H1 (cell line): ENCODE data around the gene MT1H. TPM values are rescaled to one million over a fixed set of nuclear protein-coding genes. Genes with fewer than 3 reads are reported as not detected.
A peak's percentile ranks its signal among the peaks of the same experiment; 100 is the strongest.

ENCODE experiments used
- CTCF ChIA-PET: fragments of 300-600 bp; sonication (Branson Sonifier 250); formaldehyde crosslinking; loops from one replicate; lab custom pipeline; 2021; ENCODE audit not compliant: partially characterized antibody; lab: Charles Lee
- POLR2A ChIA-PET: fragments of 300-600 bp; sonication (Branson Sonifier 250); formaldehyde crosslinking; loops from one replicate; lab custom pipeline; 2021; ENCODE audit warnings: inconsistent platforms; ENCODE audit not compliant: partially characterized antibody; lab: Charles Lee
- DNase-seq, 2 experiments: peaks; one replicate each; pipeline versions ENCODE4 v3.0.0 to v3.0.0-alpha.2; 2010 to 2022; ENCODE audit warnings: low spot score in 2 of 2, low read depth in 1 of 2, mixed read lengths in 1 of 2
- FAIRE-seq: peaks from 2 replicates; lab custom pipeline; 2011; peaks lifted over from hg19 to GRCh38; lab: Jason Lieb, UNC
- H2AFZ ChIP-seq: 2 replicates; pipeline ENCODE4 v1.8.1; 2012; ENCODE audit warnings: low read length, inconsistent platforms
- H2AK5ac ChIP-seq: 2 replicates; pipeline ENCODE4 v1.6.1; 2013; ENCODE audit warnings: low read depth, low read length
- H2BK120ac ChIP-seq: replicated peaks from 2 replicates; pipeline ENCODE3; 2013; ENCODE audit warnings: low read depth, low read length, inconsistent platforms
- H2BK12ac ChIP-seq: 2 replicates; pipeline ENCODE4 v1.6.1; 2013; ENCODE audit warnings: low read depth, low read length
- H2BK15ac ChIP-seq: 2 replicates; pipeline ENCODE4 v1.6.1; 2013; ENCODE audit warnings: low read length
- H2BK20ac ChIP-seq: 2 replicates; pipeline ENCODE4 v1.6.1; 2013; ENCODE audit warnings: low read length
- H2BK5ac ChIP-seq: 2 replicates; pipeline ENCODE4 v1.6.1; 2013; ENCODE audit warnings: low read depth, low read length
- H3K14ac ChIP-seq: 2 replicates; pipeline ENCODE4 v1.6.1; 2013; ENCODE audit warnings: inconsistent platforms; ENCODE audit not compliant: insufficient read length
- H3K18ac ChIP-seq: 2 replicates; pipeline ENCODE4 v1.6.1; 2013; ENCODE audit warnings: low read length; ENCODE audit errors: extremely low read depth
- H3K23ac ChIP-seq: 2 replicates; pipeline ENCODE4 v1.6.1; 2013; ENCODE audit warnings: inconsistent platforms; ENCODE audit not compliant: insufficient read length
- H3K23me2 ChIP-seq: 2 replicates; pipeline ENCODE4 v1.6.1; 2013; ENCODE audit warnings: low read depth, low read length
- H3K27ac ChIP-seq: 2 replicates; pipeline ENCODE4 v1.6.1; 2011; ENCODE audit warnings: low read depth, low read length, inconsistent platforms
- H3K27me3 ChIP-seq, 4 experiments: replicated peaks in 1 of 4; 1 replicate in 1 of 4; 2 replicates in 3 of 4; pipeline versions ENCODE4 v1.6.1 to v1.8.1; 2011 to 2013; ENCODE audit warnings: low read length in 3 of 4, mild to moderate bottlenecking in 3 of 4, inconsistent platforms in 2 of 4, mixed read lengths in 2 of 4, moderate library complexity in 1 of 4; ENCODE audit not compliant: control insufficient read depth in 3 of 4, insufficient read depth in 3 of 4; ENCODE audit errors: extremely low read depth in 1 of 4
- H3K36me3 ChIP-seq, 4 experiments: 2 replicates each; pipeline versions ENCODE4 v1.6.1 to v1.8.1; 2011 to 2013; ENCODE audit warnings: mild to moderate bottlenecking in 4 of 4, low read length in 3 of 4, moderate library complexity in 2 of 4, control low read depth in 1 of 4, inconsistent platforms in 1 of 4; ENCODE audit not compliant: insufficient read depth in 4 of 4, control insufficient read depth in 2 of 4
- H3K4ac ChIP-seq: replicated peaks from 2 replicates; pipeline ENCODE3; 2013; ENCODE audit warnings: low read length, low read depth, mixed read lengths, inconsistent platforms; ENCODE audit not compliant: insufficient read length
- H3K4me1 ChIP-seq, 4 experiments: replicated peaks in 1 of 4; 1 replicate in 1 of 4; 2 replicates in 3 of 4; pipeline versions ENCODE4 v1.6.1 to v1.8.1; 2011 to 2013; ENCODE audit warnings: low read length in 3 of 4, inconsistent platforms in 2 of 4, mixed read lengths in 1 of 4; ENCODE audit not compliant: insufficient read depth in 4 of 4, control insufficient read depth in 3 of 4
- H3K4me2 ChIP-seq, 2 experiments: 2 replicates each; pipeline versions ENCODE4 v1.6.1 to v1.8.1; 2011 to 2013; ENCODE audit warnings: low read depth in 2 of 2, low read length in 2 of 2, control low read depth in 1 of 2, inconsistent platforms in 1 of 2, mild to moderate bottlenecking in 1 of 2; ENCODE audit not compliant: insufficient read depth in 1 of 2
- H3K4me3 ChIP-seq, 4 experiments: fragments of 200-600, 300-600 bp in 1 of 4; sonication (generic), shearing (Covaris generic), sonication (Bioruptor Twin) in 1 of 4; 2 replicates each; pipeline versions ENCODE4 v1.5.1 to v1.8.1; 2011 to 2016; ENCODE audit warnings: low read length in 4 of 4, low read depth in 3 of 4, control low read depth in 2 of 4, inconsistent platforms in 2 of 4, mild to moderate bottlenecking in 2 of 4, mixed read lengths in 1 of 4, moderate library complexity in 1 of 4; ENCODE audit not compliant: insufficient read depth in 2 of 4; ENCODE audit errors: extremely low read depth in 1 of 4
- H3K56ac ChIP-seq: replicated peaks from 2 replicates; pipeline ENCODE3; 2013; ENCODE audit warnings: low read depth, mild to moderate bottlenecking, mixed read lengths, low read length, inconsistent platforms; ENCODE audit not compliant: insufficient read length
- H3K79me1 ChIP-seq: 2 replicates; pipeline ENCODE4 v1.6.1; 2013; ENCODE audit warnings: low read depth, low read length, control low read depth
- H3K79me2 ChIP-seq, 2 experiments: 2 replicates each; pipeline versions ENCODE4 v1.6.1 to v1.8.1; 2012 to 2013; ENCODE audit warnings: low read length in 2 of 2, mild to moderate bottlenecking in 2 of 2, inconsistent platforms in 1 of 2; ENCODE audit not compliant: insufficient read depth in 2 of 2, control insufficient read depth in 1 of 2
- H3K9ac ChIP-seq, 4 experiments: replicated peaks in 1 of 4; 1 replicate in 1 of 4; 2 replicates in 3 of 4; pipeline versions ENCODE4 v1.6.1 to v1.8.1; 2011 to 2013; ENCODE audit warnings: low read depth in 3 of 4, low read length in 3 of 4, control low read depth in 2 of 4, mild to moderate bottlenecking in 2 of 4, moderate library complexity in 2 of 4, inconsistent platforms in 1 of 4; ENCODE audit errors: extremely low read depth in 1 of 4
- H3K9me3 ChIP-seq, 2 experiments: 2 replicates each; pipeline versions ENCODE4 v1.6.1 to v1.8.1; 2012 to 2013; ENCODE audit warnings: mild to moderate bottlenecking in 2 of 2, moderate library complexity in 2 of 2, control low read depth in 1 of 2, inconsistent platforms in 1 of 2, low read depth in 1 of 2, low read length in 1 of 2, mixed read lengths in 1 of 2; ENCODE audit not compliant: insufficient read depth in 2 of 2
- H4K20me1 ChIP-seq, 2 experiments: replicated peaks in 1 of 2; 2 replicates each; pipeline versions ENCODE3 to v1.8.1; 2011 to 2013; ENCODE audit warnings: inconsistent platforms in 2 of 2, low read length in 2 of 2, mild to moderate bottlenecking in 1 of 2; ENCODE audit not compliant: insufficient read depth in 2 of 2, control insufficient read depth in 1 of 2
- H4K5ac ChIP-seq: 2 replicates; pipeline ENCODE4 v1.6.1; 2013; ENCODE audit warnings: low read length, low read depth, mixed read lengths, inconsistent platforms; ENCODE audit not compliant: insufficient read length
- H4K8ac ChIP-seq: 2 replicates; pipeline ENCODE4 v1.8.0; 2013; ENCODE audit warnings: mild to moderate bottlenecking, moderate library complexity, low read length, inconsistent platforms; ENCODE audit not compliant: insufficient read depth; ENCODE audit errors: extremely low read depth
- H4K91ac ChIP-seq: replicated peaks from 2 replicates; pipeline ENCODE3; 2013; ENCODE audit warnings: low read length, mixed read lengths, inconsistent platforms; ENCODE audit not compliant: insufficient read length
- ASH2L ChIP-seq: fragments of 200-600, 300-600 bp; sonication (generic); IDR thresholded peaks from one replicate; pipeline ENCODE4 v1.7.1; 2017; ENCODE audit warnings: low read length
- EZH2 ChIP-seq: fragments of 200-600 bp; sonication (generic); IDR thresholded peaks from 2 replicates; pipeline ENCODE4 v1.7.1; 2012; ENCODE audit warnings: low read depth, mild to moderate bottlenecking, moderate library complexity, low read length, inconsistent platforms; ENCODE audit not compliant: severe bottlenecking
- HDAC6 ChIP-seq: IDR thresholded peaks from one replicate; pipeline ENCODE4 v1.7.1; 2012; ENCODE audit warnings: low read depth, mild to moderate bottlenecking, inconsistent platforms, low read length, moderate library complexity
- WGBS, 2 experiments: shearing (Covaris generic) in 1 of 2; methylation state at CpG; one replicate each; pipeline versions ENCODE4 v1.1.6 to v1.1.7; 2013 to 2015; ENCODE audit warnings: low lambda C conversion rate in 2 of 2, mixed read lengths in 2 of 2, inconsistent platforms in 1 of 2, low coverage in 1 of 2, missing lambda C conversion rate in 1 of 2; ENCODE audit not compliant: insufficient replicate concordance in 2 of 2, insufficient coverage in 1 of 2, insufficient read length in 1 of 2; ENCODE audit errors: extremely low coverage in 1 of 2, missing lambda C conversion rate in 1 of 2; 5-methylcytosine and 5-hydroxymethylcytosine counted together
- polyA plus RNA-seq, 7 experiments: library from polyadenylated mRNA; depleted of rRNA in 3 of 7; stranded (reverse) in 5 of 7; unstranded in 2 of 7; fragments of >200 nt in 5 of 7; fragments of 200-250 nt in 2 of 7; gene quantifications; 1 replicate in 5 of 7; 2 replicates in 1 of 7; 4 replicates in 1 of 7; pipeline versions ENCODE4 v1.2.1 to v1.2.3, GENCODE V29; 2011 to 2013; ENCODE audit warnings: missing spikeins in 2 of 7, mixed read lengths in 2 of 7
- total RNA-seq: library from RNA; stranded (reverse); fragmentation: NEBNext Ultra II Directional; extraction: Animal tissue kit (Norgen Biotek cat#: 25700); gene quantifications from 2 replicates; pipeline ENCODE4 v1.2.1, GENCODE V29; 2021
- TF ChIP-seq, protein P1 (sequence below): IDR thresholded peaks from 2 replicates; pipeline ENCODE4 v1.6.1; 2011; ENCODE audit warnings: low read length, improper control_type of control experiment

The MT1H gene
- total and polyA plus RNA-seq, 2 of the 8 experiments (the other 6 are each of a cell fraction or from before 2014, with no cell fraction given), result 11.9 to 95.7 TPM

- Histone ChIP-seq H2BK12ac (no peak overlapping the region), H3K4me1 (peaks cover 0 to 13% (median 5%) of the 10 kb centered on the region in 4 experiments; a peak in 6 of 7 replicates), H2AFZ (no peak overlapping the region), H2AK5ac (no peak overlapping the region), H3K79me1 (no peaks in the 10 kb centered on the region), H3K4me3 (peak overlapping the region; percentile 52 to 76 (median 54)), H3K27ac (no peak overlapping the region), H3K36me3 (no peaks in the 10 kb centered on the region), H3K4me2 (peak overlapping the region; percentile 89 to 97), H3K79me2 (no peaks in the 10 kb centered on the region), H3K56ac (no peak overlapping the region), H3K14ac (no peak overlapping the region), H4K91ac (no peak overlapping the region), H3K9ac (peak overlapping the region in 1 of 4 experiments; percentile 41; a peak in 1 of 7 replicates), H3K18ac (0 out of 2 replicates have a peak overlapping the region, but pooled peaks have one; percentile 68), H3K27me3 (peaks cover 46 to 70% (median 66%) of the 10 kb centered on the region in 4 experiments), H2BK15ac (no peak overlapping the region), H4K20me1 (peaks cover 0 to 5% of the 10 kb centered on the region in 2 experiments), H2BK120ac (no peak overlapping the region), H3K4ac (no peak overlapping the region), H3K9me3 (no peaks in the 10 kb centered on the region), H3K23ac (no peak overlapping the region), H4K5ac (no peak overlapping the region), H4K8ac (no peak overlapping the region), H2BK5ac (no peak overlapping the region), H3K23me2 (peaks cover 14% of the 10 kb centered on the region; the same call in 1 of the 2 replicates), H2BK20ac (no peak overlapping the region)
- TF ChIP-seq EZH2 (peak; percentile 52), HDAC6 (no peak), ASH2L (no peak)
- TF ChIP-seq, protein P1, sequence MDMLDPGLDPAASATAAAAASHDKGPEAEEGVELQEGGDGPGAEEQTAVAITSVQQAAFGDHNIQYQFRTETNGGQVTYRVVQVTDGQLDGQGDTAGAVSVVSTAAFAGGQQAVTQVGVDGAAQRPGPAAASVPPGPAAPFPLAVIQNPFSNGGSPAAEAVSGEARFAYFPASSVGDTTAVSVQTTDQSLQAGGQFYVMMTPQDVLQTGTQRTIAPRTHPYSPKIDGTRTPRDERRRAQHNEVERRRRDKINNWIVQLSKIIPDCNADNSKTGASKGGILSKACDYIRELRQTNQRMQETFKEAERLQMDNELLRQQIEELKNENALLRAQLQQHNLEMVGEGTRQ, result no peak
- no peak for DNase-seq
- ChIA-PET POLR2A (interaction anchor here (0.7 to 9.1 kb wide), 5 partner anchors 11 to 51 kb away, joined by 3 to 74 read pairs (median 9); partner anchors contain the start of genes MT1E, MT1G and MT1H), CTCF (interaction anchor here (0.7 to 1.4 kb wide), 3 partner anchors 16 to 48 kb away, joined by 3 to 6 read pairs (median 4); no protein-coding TSS in a partner anchor)
- no peak for FAIRE-seq
- 16% methylated on average over 9 of the region's 10 CpGs; no CpG with 5 or more reads in 1 of the 2 experiments for WGBS, 2 experiments
Measured at GRCh38 chr16:56658327-56658875, 11.2 kb upstream of the MT1H start.
